Keratinocyte (primary cell): ENCODE measurements around the gene IL4R. TPM values are rescaled to one million over a fixed set of nuclear protein-coding genes. Genes with fewer than 3 reads are reported as not detected.

Source experiments
- DNase-seq: peaks from one replicate; pipeline ENCODE4 v3.0.0-alpha.2; 2011; ENCODE audit warnings: low read depth, missing footprints, low spot score
- FAIRE-seq: peaks from 2 replicates; lab custom pipeline; 2011; peaks lifted over from hg19 to GRCh38; lab: Jason Lieb, UNC
- H2AFZ ChIP-seq: 2 replicates; pipeline ENCODE4 v1.6.0; 2012; ENCODE audit warnings: low read length, control low read depth, inconsistent platforms; ENCODE audit not compliant: control insufficient read depth
- H3K27ac ChIP-seq: 2 replicates; pipeline ENCODE4 v1.5.1; 2011; ENCODE audit warnings: low read length; ENCODE audit not compliant: control insufficient read depth, insufficient read depth
- H3K27me3 ChIP-seq: 3 replicates; pipeline ENCODE4 v1.6.0; 2011; ENCODE audit warnings: low read length; ENCODE audit not compliant: control insufficient read depth, insufficient read depth; ENCODE audit errors: extremely low read depth
- H3K36me3 ChIP-seq, 2 experiments: 2 replicates in 1 of 2; 3 replicates in 1 of 2; pipeline ENCODE4 v1.5.1; 2011; ENCODE audit warnings: low read length in 2 of 2, mild to moderate bottlenecking in 1 of 2; ENCODE audit not compliant: control insufficient read depth in 2 of 2, insufficient read depth in 2 of 2; ENCODE audit errors: extremely low read depth in 1 of 2
- H3K4me1 ChIP-seq: 3 replicates; pipeline ENCODE4 v1.5.1; 2011; ENCODE audit warnings: low read length; ENCODE audit not compliant: control insufficient read depth, insufficient read depth; ENCODE audit errors: extremely low read depth
- H3K4me2 ChIP-seq: 3 replicates; pipeline ENCODE4 v1.6.0; 2011; ENCODE audit warnings: low read depth, low read length; ENCODE audit not compliant: control insufficient read depth, insufficient read depth; ENCODE audit errors: extremely low read depth
- H3K4me3 ChIP-seq, 3 experiments: fragments of 200-600 bp in 1 of 3; sonication (generic) in 1 of 3; 2 replicates in 2 of 3; 3 replicates in 1 of 3; pipeline ENCODE4 v1.5.1; 2011 to 2016; ENCODE audit warnings: low read length in 3 of 3, mild to moderate bottlenecking in 3 of 3, control low read depth in 2 of 3, inconsistent platforms in 1 of 3, low read depth in 1 of 3, mixed read lengths in 1 of 3, mixed run types in 1 of 3, moderate library complexity in 1 of 3; ENCODE audit not compliant: control insufficient read depth in 2 of 3, insufficient read depth in 2 of 3; ENCODE audit errors: extremely low read depth in 1 of 3
- H3K79me2 ChIP-seq: 2 replicates; pipeline ENCODE4 v1.6.0; 2012; ENCODE audit warnings: low read length; ENCODE audit not compliant: control insufficient read depth, insufficient read depth
- H3K9ac ChIP-seq: 3 replicates; pipeline ENCODE4 v1.6.0; 2011; ENCODE audit warnings: low read length; ENCODE audit not compliant: control insufficient read depth, insufficient read depth; ENCODE audit errors: extremely low read depth
- H3K9me1 ChIP-seq: 3 replicates; pipeline ENCODE4 v1.6.0; 2011; ENCODE audit warnings: low read length; ENCODE audit not compliant: control insufficient read depth, insufficient read depth; ENCODE audit errors: extremely low read depth
- H3K9me3 ChIP-seq: 2 replicates; pipeline ENCODE4 v1.5.1; 2012; ENCODE audit warnings: low read depth, low read length; ENCODE audit not compliant: control insufficient read depth
- H4K20me1 ChIP-seq: 3 replicates; pipeline ENCODE4 v1.6.0; 2011; ENCODE audit warnings: low read length; ENCODE audit not compliant: control insufficient read depth, insufficient read depth; ENCODE audit errors: extremely low read depth
- EZH2 ChIP-seq: IDR thresholded peaks from one replicate; pipeline ENCODE4 v1.6.1; 2012; ENCODE audit warnings: inconsistent platforms, mild to moderate bottlenecking, low read length, moderate library complexity
- dilution Hi-C: fragments of 300-500 bp; cut with MboI; formaldehyde crosslinking; loops from one replicate; pipeline ENCODE4 v1.7.0; 2020; ENCODE audit warnings: low sequenced_read_pairs; ENCODE audit not compliant: extremely low pct_ligation_motif_present
- polyA plus RNA-seq, 5 experiments: library from polyadenylated mRNA; depleted of rRNA in 3 of 5; stranded (reverse) in 3 of 5; stranded (forward) in 1 of 5; unstranded in 1 of 5; fragments of >200 nt; gene quantifications; 1 replicate in 1 of 5; 2 replicates in 3 of 5; 3 replicates in 1 of 5; pipeline versions ENCODE4 v1.2.1 to v1.2.3, GENCODE V29; 2011 to 2012; ENCODE audit warnings: missing spikeins in 2 of 5, low read depth in 1 of 5, low replicate concordance in 1 of 5
- TF ChIP-seq, protein P1 (sequence below), 3 experiments: IDR thresholded peaks in 1 of 3; conservative IDR thresholded peaks in 1 of 3; optimal IDR thresholded peaks in 1 of 3; 2 replicates in 2 of 3; 3 replicates in 1 of 3; pipeline versions ENCODE3 to v1.5.1; 2011; ENCODE audit warnings: low read length in 3 of 3, mild to moderate bottlenecking in 3 of 3, moderate library complexity in 2 of 3, control low read depth in 1 of 3, inconsistent platforms in 1 of 3; ENCODE audit not compliant: insufficient read depth in 2 of 3; ENCODE audit errors: extremely low read depth in 1 of 3

Gene IL4R
- polyA plus RNA-seq, 1 donor (not counting 4 experiments of a cell fraction or from before 2014, with no cell fraction given): 60.5 TPM

DNA sequence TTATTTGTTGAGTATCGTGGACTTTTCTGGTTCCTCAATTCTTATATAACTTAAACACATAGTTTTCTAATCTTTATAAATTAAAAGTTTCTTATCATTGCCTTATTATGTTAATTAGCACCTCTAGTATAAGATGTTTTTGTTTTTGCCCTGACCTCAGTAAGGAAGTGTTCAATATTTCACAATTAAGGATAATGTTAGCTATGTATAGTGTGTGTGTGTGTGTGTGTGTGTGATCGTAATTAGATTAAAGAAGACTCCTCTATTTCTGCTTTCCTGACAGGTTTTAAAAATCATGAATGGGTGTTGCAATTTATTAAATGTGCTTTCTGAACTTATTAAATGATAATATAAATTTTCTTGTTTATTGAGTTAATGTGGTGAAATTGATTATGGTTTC, 100.2 kb downstream of the IL4R start:
- H3K27me3 ChIP-seq: no peaks in the 10 kb centered on the region
- no peaks in the 10 kb centered on the region for H3K9me1 ChIP-seq
- H3K79me2 ChIP-seq: no peaks in the 10 kb centered on the region
- no peak for TF ChIP-seq EZH2
- TF ChIP-seq, protein P1, sequence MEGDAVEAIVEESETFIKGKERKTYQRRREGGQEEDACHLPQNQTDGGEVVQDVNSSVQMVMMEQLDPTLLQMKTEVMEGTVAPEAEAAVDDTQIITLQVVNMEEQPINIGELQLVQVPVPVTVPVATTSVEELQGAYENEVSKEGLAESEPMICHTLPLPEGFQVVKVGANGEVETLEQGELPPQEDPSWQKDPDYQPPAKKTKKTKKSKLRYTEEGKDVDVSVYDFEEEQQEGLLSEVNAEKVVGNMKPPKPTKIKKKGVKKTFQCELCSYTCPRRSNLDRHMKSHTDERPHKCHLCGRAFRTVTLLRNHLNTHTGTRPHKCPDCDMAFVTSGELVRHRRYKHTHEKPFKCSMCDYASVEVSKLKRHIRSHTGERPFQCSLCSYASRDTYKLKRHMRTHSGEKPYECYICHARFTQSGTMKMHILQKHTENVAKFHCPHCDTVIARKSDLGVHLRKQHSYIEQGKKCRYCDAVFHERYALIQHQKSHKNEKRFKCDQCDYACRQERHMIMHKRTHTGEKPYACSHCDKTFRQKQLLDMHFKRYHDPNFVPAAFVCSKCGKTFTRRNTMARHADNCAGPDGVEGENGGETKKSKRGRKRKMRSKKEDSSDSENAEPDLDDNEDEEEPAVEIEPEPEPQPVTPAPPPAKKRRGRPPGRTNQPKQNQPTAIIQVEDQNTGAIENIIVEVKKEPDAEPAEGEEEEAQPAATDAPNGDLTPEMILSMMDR (optimal IDR thresholded peaks at IDR 0.05 in 1 of 3, IDR thresholded peaks at IDR 0.05 in 1 of 3, conservative IDR thresholded peaks at IDR 0.05 in 1 of 3; ENCODE audit: extremely low read depth in 1 of 3, insufficient read depth in 2 of 3, low read length in 3 of 3): no peak
- H2AFZ ChIP-seq: no peak overlapping the region
- FAIRE-seq (no peak), DNase-seq (no peak)
- H3K9me3 ChIP-seq: no peaks in the 10 kb centered on the region
- H3K4me1 ChIP-seq: no peaks in the 10 kb centered on the region
- H3K4me2 ChIP-seq: no peak overlapping the region
- H3K9ac ChIP-seq: no peak overlapping the region
- no peaks in the 10 kb centered on the region for H4K20me1 ChIP-seq
- H3K27ac ChIP-seq: no peak overlapping the region
- no peaks in the 10 kb centered on the region for H3K36me3 ChIP-seq
- no peak overlapping the region for H3K4me3 ChIP-seq
- dilution Hi-C loops: no loop called here

Other genes starting within 250 kb of the IL4R start
- not detected in 3 replicates for gene C16orf82, start 247.0 kb upstream of the IL4R start, polyA plus RNA-seq
- gene KDM8, start 110.4 kb upstream of the IL4R start, polyA plus RNA-seq: 1.5 to 2.3 TPM (median 2.0 TPM) in 3 replicates
- gene NSMCE1, start 45.2 kb upstream of the IL4R start, polyA plus RNA-seq: 54.7 to 59.8 TPM (median 55.9 TPM) in 3 replicates
- gene IL21R, start 88.2 kb downstream of the IL4R start, polyA plus RNA-seq: 0.09 to 0.12 TPM (median 0.12 TPM) in 3 replicates
- 23.5 to 33.5 TPM (median 28.3 TPM) in 3 replicates for gene GTF3C1, start 235.9 kb downstream of the IL4R start, polyA plus RNA-seq
- gene KATNIP, start 236.2 kb downstream of the IL4R start, polyA plus RNA-seq: 15.4 to 19.0 TPM (median 19.0 TPM) in 3 replicates